Retinal pigment epithelial cell (primary cell): ENCODE data around the gene PLXNA4.

ENCODE experiments used
- DNase-seq: peaks from one replicate; pipeline ENCODE4 v3.0.0-alpha.2; 2010; ENCODE audit warnings: low read depth
- H3K4me3 ChIP-seq: 2 replicates; pipeline ENCODE4 v1.5.1; 2011; ENCODE audit warnings: mild to moderate bottlenecking, low read length, control low read depth, moderate library complexity
- CTCF ChIP-seq: conservative IDR thresholded peaks from 2 replicates; pipeline ENCODE4 v1.5.1; 2011; ENCODE audit warnings: low read depth, low read length, control low read depth, inconsistent platforms

The PLXNA4 gene

GRCh38 chr7:132225216-132226030 lies 350.8 kb downstream of the PLXNA4 start:
- DNase-seq: no peak
- no peak for TF ChIP-seq CTCF
- H3K4me3 ChIP-seq: no peak overlapping the region

GRCh38 chr7:132221356-132221755 lies 354.9 kb downstream of the PLXNA4 start:
- no peak for TF ChIP-seq CTCF
- no peak overlapping the region for H3K4me3 ChIP-seq
- DNase-seq: no peak

- no peak overlapping the region for H3K4me3 ChIP-seq
- DNase-seq: no peak
- TF ChIP-seq CTCF: no peak
Measured at GRCh38 chr7:132220060-132220459, 356.2 kb downstream of the PLXNA4 start.

GRCh38 chr7:132218876-132219275 lies 357.4 kb downstream of the PLXNA4 start:
- no peak for TF ChIP-seq CTCF
- no peak overlapping the region for H3K4me3 ChIP-seq
- no peak for DNase-seq

- no peak for TF ChIP-seq CTCF
- no peak for DNase-seq
- H3K4me3 ChIP-seq: no peak overlapping the region
Measured at GRCh38 chr7:132216847-132217525, 359.3 kb downstream of the PLXNA4 start.

DNA sequence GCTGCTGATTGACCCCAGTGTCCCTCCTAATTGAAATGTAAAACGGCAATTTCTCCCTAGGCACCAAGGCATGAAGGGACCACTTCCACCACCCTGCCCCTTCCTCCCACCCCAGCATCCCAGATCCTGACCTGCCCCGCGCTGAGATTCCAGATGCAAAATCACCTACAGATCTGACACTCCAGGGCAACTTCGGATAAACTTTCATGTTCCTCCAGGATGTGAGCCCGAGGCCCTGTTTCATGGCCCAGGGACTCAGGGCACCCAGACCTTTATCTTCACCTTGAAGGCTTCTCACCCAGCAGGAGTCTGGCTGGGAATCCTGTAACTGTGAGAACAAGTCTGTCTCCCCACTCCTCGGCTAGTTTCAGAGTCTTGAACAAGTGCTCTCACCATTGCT lies 361.8 kb downstream of the PLXNA4 start:
- H3K4me3 ChIP-seq: no peak overlapping the region
- no peak for TF ChIP-seq CTCF
- DNase-seq: no peak

GRCh38 chr7:132213583-132213982 lies 362.7 kb downstream of the PLXNA4 start:
- no peak for TF ChIP-seq CTCF
- DNase-seq: no peak
- H3K4me3 ChIP-seq: no peak overlapping the region
